ENCODE data around the gene CD200. TPM values are rescaled to one million over a fixed set of nuclear protein-coding genes. Genes with fewer than 3 reads are reported as not detected.
"Not testable (repeated sequence)": the region's sequence is repeated elsewhere in the genome, so short reads cannot be mapped to it uniquely, and the experiment has no call there.

CD200 gene
- total RNA-seq, 4 donors from 2014 or later = 2.7 to 5.3 (median 3.6) TPM

GRCh38 chr3:112395896-112396290, 62.9 kb downstream of the CD200 start:
- Histone ChIP-seq H3K27me3 (no peaks in the 10 kb centered on the region), H3K27ac (no peak overlapping the region), H3K9me3 (no peaks in the 10 kb centered on the region), H3K4me3 (no peak overlapping the region), H3K4me1 (peaks cover 8% of the 10 kb centered on the region), H3K36me3 (no peaks in the 10 kb centered on the region)
- DNase-seq (ENCODE audit: low spot score in 2 of 2) = no peak
- TF ChIP-seq, protein P1, sequence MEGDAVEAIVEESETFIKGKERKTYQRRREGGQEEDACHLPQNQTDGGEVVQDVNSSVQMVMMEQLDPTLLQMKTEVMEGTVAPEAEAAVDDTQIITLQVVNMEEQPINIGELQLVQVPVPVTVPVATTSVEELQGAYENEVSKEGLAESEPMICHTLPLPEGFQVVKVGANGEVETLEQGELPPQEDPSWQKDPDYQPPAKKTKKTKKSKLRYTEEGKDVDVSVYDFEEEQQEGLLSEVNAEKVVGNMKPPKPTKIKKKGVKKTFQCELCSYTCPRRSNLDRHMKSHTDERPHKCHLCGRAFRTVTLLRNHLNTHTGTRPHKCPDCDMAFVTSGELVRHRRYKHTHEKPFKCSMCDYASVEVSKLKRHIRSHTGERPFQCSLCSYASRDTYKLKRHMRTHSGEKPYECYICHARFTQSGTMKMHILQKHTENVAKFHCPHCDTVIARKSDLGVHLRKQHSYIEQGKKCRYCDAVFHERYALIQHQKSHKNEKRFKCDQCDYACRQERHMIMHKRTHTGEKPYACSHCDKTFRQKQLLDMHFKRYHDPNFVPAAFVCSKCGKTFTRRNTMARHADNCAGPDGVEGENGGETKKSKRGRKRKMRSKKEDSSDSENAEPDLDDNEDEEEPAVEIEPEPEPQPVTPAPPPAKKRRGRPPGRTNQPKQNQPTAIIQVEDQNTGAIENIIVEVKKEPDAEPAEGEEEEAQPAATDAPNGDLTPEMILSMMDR (IDR thresholded peaks at IDR 0.05) = no peak
- 0% methylated on average over 1 of the region's 1 CpG for WGBS

DNA sequence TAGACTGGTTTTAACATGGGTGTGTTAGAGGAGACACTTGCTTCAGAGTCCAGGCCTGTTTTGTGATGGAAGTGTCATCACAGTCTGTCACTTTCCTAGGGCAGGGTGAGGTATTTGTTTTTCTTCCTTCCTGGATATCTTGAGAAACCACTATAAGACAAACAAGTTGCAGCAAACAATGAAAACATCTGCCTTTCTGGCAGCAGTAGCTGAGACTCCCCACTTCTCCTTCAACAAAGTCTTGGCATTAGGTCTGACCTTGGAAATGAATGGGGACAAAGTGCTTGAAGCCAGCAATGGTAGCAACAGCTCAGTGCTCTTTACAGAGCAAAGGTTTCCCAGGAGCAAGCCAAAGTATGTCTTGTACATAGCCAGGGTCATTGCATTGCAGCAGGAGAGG, 64.6 kb downstream of the CD200 start:
- no peak for DNase-seq (ENCODE audit: low spot score in 2 of 2)
- no peak overlapping the region for H3K4me3 ChIP-seq
- H3K27ac ChIP-seq = peak overlapping the region; percentile 24
- H3K4me1 ChIP-seq = peaks cover 4% of the 10 kb centered on the region
- no peaks in the 10 kb centered on the region for H3K27me3 ChIP-seq
- no peak for TF ChIP-seq POLR2AphosphoS5 (IDR thresholded peaks at IDR 0.05)
- no peak for TF ChIP-seq POLR2A (IDR thresholded peaks at IDR 0.05)
- TF ChIP-seq, protein P1 (IDR thresholded peaks at IDR 0.05) = no peak
- no peaks in the 10 kb centered on the region for H3K9me3 ChIP-seq
- no peaks in the 10 kb centered on the region for H3K36me3 ChIP-seq

DNA sequence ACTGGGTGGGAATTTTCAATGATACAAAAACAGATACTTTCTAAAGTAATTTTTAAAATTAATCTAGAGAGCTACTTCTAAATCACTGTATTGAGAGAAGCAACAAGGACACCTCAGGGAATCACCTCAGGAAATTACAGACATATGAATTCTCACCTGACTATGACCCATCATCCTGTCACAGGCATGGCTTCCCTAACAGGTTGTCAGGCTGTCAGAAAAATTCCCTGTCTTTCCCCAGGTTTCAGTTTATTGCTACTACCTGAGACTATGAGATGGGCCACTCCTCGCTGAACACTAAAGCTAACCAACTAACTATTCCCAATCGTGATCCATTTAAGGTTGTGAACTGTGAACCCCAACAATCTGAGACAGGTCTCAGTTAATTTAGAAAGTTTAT, 66.1 kb downstream of the CD200 start:
- TF ChIP-seq POLR2A (IDR thresholded peaks at IDR 0.05) = no peak
- Histone ChIP-seq H3K36me3 (no peaks in the 10 kb centered on the region), H3K4me1 (peaks cover 4% of the 10 kb centered on the region), H3K27me3 (no peaks in the 10 kb centered on the region), H3K4me3 (no peak overlapping the region), H3K9me3 (no peaks in the 10 kb centered on the region), H3K27ac (no peak overlapping the region)
- WGBS = 73% methylated on average over 2 of the region's 2 CpGs
- no peak for DNase-seq (ENCODE audit: low spot score in 2 of 2)

- DNase-seq (ENCODE audit: low spot score in 2 of 2); H3K4me3 ChIP-seq; H3K9me3 ChIP-seq; H3K36me3 ChIP-seq; H3K27ac ChIP-seq; H3K27me3 ChIP-seq; H3K4me1 ChIP-seq: not testable (repeated sequence)
- 89% methylated on average over 6 of the region's 6 CpGs for WGBS
Measured at GRCh38 chr3:112399554-112399953, 66.6 kb downstream of the CD200 start.

DNA sequence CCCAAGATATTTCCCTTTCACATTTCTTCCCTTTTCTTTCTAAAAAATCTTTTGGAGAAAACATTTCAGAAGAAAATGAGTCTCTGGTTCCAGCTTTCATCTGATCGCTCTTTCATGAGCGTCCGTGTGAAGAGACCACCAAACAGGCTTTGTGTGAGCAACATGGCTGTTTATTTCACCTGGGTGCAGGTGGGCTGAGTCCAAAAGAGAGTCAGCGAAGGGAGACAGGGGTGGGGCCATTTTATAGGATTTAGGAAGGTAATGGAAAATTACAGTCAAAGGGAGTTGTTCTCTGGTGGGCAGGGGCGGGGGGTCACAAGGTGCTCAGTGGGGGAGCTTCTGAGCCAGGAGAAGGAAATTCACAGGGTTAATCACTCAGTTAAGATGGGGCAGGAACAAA, 67.4 kb downstream of the CD200 start:
- not testable (repeated sequence) for H3K4me3 ChIP-seq; H3K27ac ChIP-seq; H3K4me1 ChIP-seq; H3K9me3 ChIP-seq; H3K27me3 ChIP-seq; H3K36me3 ChIP-seq; DNase-seq (ENCODE audit: low spot score in 2 of 2)
- WGBS = 93% methylated on average over 5 of the region's 5 CpGs

DNA sequence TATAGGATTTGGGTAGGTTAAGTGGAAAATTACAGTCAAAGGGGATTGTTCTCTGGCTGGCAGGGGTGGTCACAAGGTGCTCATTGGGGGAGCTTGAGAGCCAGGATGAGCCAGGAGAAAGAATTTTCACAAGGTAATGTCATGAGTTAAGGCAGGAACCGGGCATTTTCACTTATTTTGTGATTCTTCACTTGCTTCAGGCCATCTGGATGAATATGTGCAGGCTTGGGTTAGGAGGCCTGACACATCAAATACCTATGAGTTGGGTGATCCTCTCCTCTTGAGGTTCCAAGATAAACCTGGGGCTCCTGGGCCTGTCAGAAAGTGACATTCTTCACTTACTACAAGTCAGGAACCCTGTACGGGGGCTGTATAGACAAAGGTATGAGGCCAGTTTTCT, 68.7 kb downstream of the CD200 start:
- Histone ChIP-seq H3K4me1 (peaks cover 4% of the 10 kb centered on the region), H3K9me3 (no peaks in the 10 kb centered on the region), H3K4me3 (no peak overlapping the region), H3K36me3 (no peaks in the 10 kb centered on the region), H3K27me3 (no peaks in the 10 kb centered on the region), H3K27ac (no peak overlapping the region)
- 76% methylated on average over 2 of the region's 2 CpGs for WGBS
- no peak for DNase-seq (ENCODE audit: low spot score in 2 of 2)
- TF ChIP-seq EP300 (IDR thresholded peaks at IDR 0.05) (no peak), POLR2AphosphoS5 (IDR thresholded peaks at IDR 0.05) (no peak), POLR2A (IDR thresholded peaks at IDR 0.05) (no peak)
- TF ChIP-seq, protein P1 (IDR thresholded peaks at IDR 0.05) = no peak

GRCh38 chr3:112403103-112403502, 70.1 kb downstream of the CD200 start:
- DNase-seq (ENCODE audit: low spot score in 2 of 2) = no peak
- Histone ChIP-seq H3K36me3 (no peaks in the 10 kb centered on the region), H3K27me3 (no peaks in the 10 kb centered on the region), H3K9me3 (no peaks in the 10 kb centered on the region), H3K27ac (no peak overlapping the region), H3K4me3 (no peak overlapping the region), H3K4me1 (no peaks in the 10 kb centered on the region)
- WGBS = 95% methylated on average over 2 of the region's 2 CpGs
- TF ChIP-seq POLR2AphosphoS5 (IDR thresholded peaks at IDR 0.05) (no peak), EP300 (IDR thresholded peaks at IDR 0.05) (no peak), POLR2A (IDR thresholded peaks at IDR 0.05) (no peak)
- TF ChIP-seq, protein P1 (IDR thresholded peaks at IDR 0.05) = no peak

GRCh38 chr3:112404924-112405549, 72.1 kb downstream of the CD200 start:
- H3K9me3 ChIP-seq; H3K4me3 ChIP-seq; H3K27ac ChIP-seq; H3K27me3 ChIP-seq; DNase-seq (ENCODE audit: low spot score in 2 of 2); H3K4me1 ChIP-seq; H3K36me3 ChIP-seq: not testable (repeated sequence)
- WGBS = 83% methylated on average over 5 of the region's 5 CpGs

All from suprapubic skin (tissue), 4 donors.